Measurements from ENCODE around the gene JAZF1.

DNA sequence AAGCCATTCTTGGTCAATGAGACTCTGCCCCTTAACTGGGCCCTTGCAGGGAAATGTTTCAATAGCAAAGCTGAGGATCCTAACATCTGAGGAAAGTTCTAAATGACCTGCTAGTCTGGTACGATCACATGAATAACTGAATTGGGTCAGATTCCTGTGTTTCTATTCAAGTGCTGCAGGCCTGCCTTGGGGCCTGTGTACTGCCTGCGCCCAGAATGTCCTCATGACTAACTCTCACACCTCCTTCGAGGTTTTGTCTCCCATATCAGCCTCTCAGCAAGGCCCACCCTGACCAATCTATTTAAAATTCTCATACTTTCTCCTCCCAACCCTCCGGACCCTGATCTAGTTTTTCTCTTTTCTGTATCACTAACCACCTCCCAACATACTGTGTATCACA is 4.4 kb downstream of the JAZF1 start:
- TF ChIP-seq, protein P1, sequence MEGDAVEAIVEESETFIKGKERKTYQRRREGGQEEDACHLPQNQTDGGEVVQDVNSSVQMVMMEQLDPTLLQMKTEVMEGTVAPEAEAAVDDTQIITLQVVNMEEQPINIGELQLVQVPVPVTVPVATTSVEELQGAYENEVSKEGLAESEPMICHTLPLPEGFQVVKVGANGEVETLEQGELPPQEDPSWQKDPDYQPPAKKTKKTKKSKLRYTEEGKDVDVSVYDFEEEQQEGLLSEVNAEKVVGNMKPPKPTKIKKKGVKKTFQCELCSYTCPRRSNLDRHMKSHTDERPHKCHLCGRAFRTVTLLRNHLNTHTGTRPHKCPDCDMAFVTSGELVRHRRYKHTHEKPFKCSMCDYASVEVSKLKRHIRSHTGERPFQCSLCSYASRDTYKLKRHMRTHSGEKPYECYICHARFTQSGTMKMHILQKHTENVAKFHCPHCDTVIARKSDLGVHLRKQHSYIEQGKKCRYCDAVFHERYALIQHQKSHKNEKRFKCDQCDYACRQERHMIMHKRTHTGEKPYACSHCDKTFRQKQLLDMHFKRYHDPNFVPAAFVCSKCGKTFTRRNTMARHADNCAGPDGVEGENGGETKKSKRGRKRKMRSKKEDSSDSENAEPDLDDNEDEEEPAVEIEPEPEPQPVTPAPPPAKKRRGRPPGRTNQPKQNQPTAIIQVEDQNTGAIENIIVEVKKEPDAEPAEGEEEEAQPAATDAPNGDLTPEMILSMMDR (IDR thresholded peaks at IDR 0.05; ENCODE audit: low read length), result no peak
- no peak for TF ChIP-seq EZH2phosphoT487 (IDR thresholded peaks at IDR 0.05; ENCODE audit: low read length)

Measured in MM.1S (cell line).